ENCODE measurements around the gene LRRC59. TPM values are rescaled to one million over a fixed set of nuclear protein-coding genes. Genes with fewer than 3 reads are reported as not detected.
A peak's percentile ranks its signal among the peaks of the same experiment; 100 is the strongest.
"Not testable (repeated sequence)": the region's sequence is repeated elsewhere in the genome, so short reads cannot be mapped to it uniquely, and the experiment has no call there.

The LRRC59 gene
- total RNA-seq, 2 donors from 2014 or later, result 37.1 to 101 TPM

- Mint-ChIP-seq H3K27ac (no peak overlapping the region), H3K27me3 (no peaks in the 10 kb centered on the region), H3K36me3 (ENCODE audit: low read depth) (no peaks in the 10 kb centered on the region), H3K4me1 (no peaks in the 10 kb centered on the region), H3K4me3 (no peak overlapping the region), H3K9me3 (no peaks in the 10 kb centered on the region)
- ATAC-seq (replicated peaks), result no peak
Measured at GRCh38 chr17:50412188-50412732, 14.9 kb upstream of the LRRC59 start.

- H3K4me1 Mint-ChIP-seq, result no peaks in the 10 kb centered on the region
Measured at GRCh38 chr17:50407921-50408320, 10.6 kb upstream of the LRRC59 start.

GRCh38 chr17:50406578-50406977, 9.3 kb upstream of the LRRC59 start:
- Mint-ChIP-seq H3K36me3 (ENCODE audit: low read depth) (no peaks in the 10 kb centered on the region), H3K4me1 (no peaks in the 10 kb centered on the region), H3K27ac (no peak overlapping the region), H3K27me3 (peaks cover 8% of the 10 kb centered on the region), H3K4me3 (no peak overlapping the region), H3K9me3 (no peaks in the 10 kb centered on the region)
- ATAC-seq (replicated peaks), result no peak

More at GRCh38 chr17:50407921-50408320, 10.6 kb upstream of the LRRC59 start:
- Mint-ChIP-seq H3K9me3 (no peaks in the 10 kb centered on the region), H3K36me3 (ENCODE audit: low read depth) (no peaks in the 10 kb centered on the region), H3K27ac (no peak overlapping the region), H3K4me3 (no peak overlapping the region), H3K27me3 (peaks cover 8% of the 10 kb centered on the region)
- no peak for ATAC-seq (replicated peaks)

GRCh38 chr17:50405351-50405750, 8.0 kb upstream of the LRRC59 start:
- not testable (repeated sequence) for ATAC-seq (replicated peaks); H3K4me3 Mint-ChIP-seq; H3K36me3 Mint-ChIP-seq (ENCODE audit: low read depth); H3K27ac Mint-ChIP-seq; H3K4me1 Mint-ChIP-seq; H3K9me3 Mint-ChIP-seq; H3K27me3 Mint-ChIP-seq

GRCh38 chr17:50399591-50399990, 2.3 kb upstream of the LRRC59 start:
- not testable (repeated sequence) for H3K4me3 Mint-ChIP-seq; H3K27ac Mint-ChIP-seq; ATAC-seq (replicated peaks); H3K27me3 Mint-ChIP-seq; H3K9me3 Mint-ChIP-seq
- Mint-ChIP-seq H3K36me3 (ENCODE audit: low read depth) (peaks cover 20% of the 10 kb centered on the region), H3K4me1 (peaks cover 13% of the 10 kb centered on the region)

- Mint-ChIP-seq H3K4me1 (peaks cover 16% of the 10 kb centered on the region), H3K36me3 (ENCODE audit: low read depth) (peaks cover 29% of the 10 kb centered on the region), H3K27ac (peak overlapping the region; percentile 81), H3K4me3 (peak overlapping the region; percentile 90)
- H3K27me3 Mint-ChIP-seq; H3K9me3 Mint-ChIP-seq; ATAC-seq (replicated peaks): not testable (repeated sequence)
Measured at GRCh38 chr17:50398672-50399071, 1.3 kb upstream of the LRRC59 start.

GRCh38 chr17:50397919-50398285, 579 bp upstream of the LRRC59 start:
- no peak for ATAC-seq (replicated peaks)
- Mint-ChIP-seq H3K36me3 (ENCODE audit: low read depth) (peaks cover 37% of the 10 kb centered on the region), H3K27me3 (no peaks in the 10 kb centered on the region)

GRCh38 chr17:50396261-50397110, 837 bp downstream of the LRRC59 start:
- Mint-ChIP-seq H3K9me3 (no peaks in the 10 kb centered on the region), H3K27ac (peak overlapping the region; percentile 91), H3K4me1 (peaks cover 22% of the 10 kb centered on the region), H3K27me3 (no peaks in the 10 kb centered on the region), H3K36me3 (ENCODE audit: low read depth) (peaks cover 51% of the 10 kb centered on the region), H3K4me3 (peak overlapping the region; percentile 90)
- ATAC-seq (replicated peaks), result peak; percentile 49

More at GRCh38 chr17:50397919-50398285, 579 bp upstream of the LRRC59 start:
- H3K9me3 Mint-ChIP-seq, result no peaks in the 10 kb centered on the region
- H3K4me1 Mint-ChIP-seq, result peaks cover 22% of the 10 kb centered on the region
- H3K4me3 Mint-ChIP-seq, result peak overlapping the region; percentile 90
- H3K27ac Mint-ChIP-seq, result peak overlapping the region; percentile 81

- Mint-ChIP-seq H3K4me1 (peaks cover 22% of the 10 kb centered on the region), H3K9me3 (no peaks in the 10 kb centered on the region), H3K4me3 (peak overlapping the region; percentile 90), H3K27ac (peak overlapping the region; percentile 91), H3K36me3 (ENCODE audit: low read depth) (peaks cover 69% of the 10 kb centered on the region), H3K27me3 (no peaks in the 10 kb centered on the region)
- ATAC-seq (replicated peaks), result no peak
Measured at GRCh38 chr17:50394711-50395110, 2.6 kb downstream of the LRRC59 start.

GRCh38 chr17:50393700-50394099, 3.6 kb downstream of the LRRC59 start:
- H3K9me3 Mint-ChIP-seq, result no peaks in the 10 kb centered on the region
- H3K4me1 Mint-ChIP-seq, result peaks cover 22% of the 10 kb centered on the region
- peak overlapping the region; percentile 25 for H3K27ac Mint-ChIP-seq
- no peak for ATAC-seq (replicated peaks)
- H3K36me3 Mint-ChIP-seq (ENCODE audit: low read depth), result peaks cover 79% of the 10 kb centered on the region
- H3K27me3 Mint-ChIP-seq, result no peaks in the 10 kb centered on the region
- no peak overlapping the region for H3K4me3 Mint-ChIP-seq

- Mint-ChIP-seq H3K27me3 (no peaks in the 10 kb centered on the region), H3K36me3 (ENCODE audit: low read depth) (peaks cover 89% of the 10 kb centered on the region), H3K4me1 (peaks cover 22% of the 10 kb centered on the region), H3K9me3 (no peaks in the 10 kb centered on the region), H3K4me3 (no peak overlapping the region), H3K27ac (no peak overlapping the region)
- no peak for ATAC-seq (replicated peaks)
Measured at GRCh38 chr17:50392621-50393020, 4.7 kb downstream of the LRRC59 start.

- no peak for ATAC-seq (replicated peaks)
- H3K27me3 Mint-ChIP-seq, result no peaks in the 10 kb centered on the region
- H3K4me3 Mint-ChIP-seq, result no peak overlapping the region
- H3K27ac Mint-ChIP-seq, result no peak overlapping the region
- H3K36me3 Mint-ChIP-seq (ENCODE audit: low read depth), result peaks cover 100% of the 10 kb centered on the region
- peaks cover 9% of the 10 kb centered on the region for H3K4me1 Mint-ChIP-seq
- H3K9me3 Mint-ChIP-seq, result no peaks in the 10 kb centered on the region
Measured at GRCh38 chr17:50389534-50389933, 7.8 kb downstream of the LRRC59 start.

GRCh38 chr17:50388728-50389127, 8.6 kb downstream of the LRRC59 start:
- Mint-ChIP-seq H3K27ac (no peak overlapping the region), H3K9me3 (no peaks in the 10 kb centered on the region), H3K4me3 (no peak overlapping the region), H3K36me3 (ENCODE audit: low read depth) (peaks cover 100% of the 10 kb centered on the region), H3K27me3 (no peaks in the 10 kb centered on the region), H3K4me1 (peaks cover 6% of the 10 kb centered on the region)
- no peak for ATAC-seq (replicated peaks)

GRCh38 chr17:50386510-50386909, 10.8 kb downstream of the LRRC59 start:
- peaks cover 100% of the 10 kb centered on the region for H3K36me3 Mint-ChIP-seq (ENCODE audit: low read depth)
- no peak for ATAC-seq (replicated peaks)

GRCh38 chr17:50382931-50383330, 14.4 kb downstream of the LRRC59 start:
- H3K4me1 Mint-ChIP-seq, result no peaks in the 10 kb centered on the region
- H3K36me3 Mint-ChIP-seq (ENCODE audit: low read depth), result peaks cover 100% of the 10 kb centered on the region
- no peaks in the 10 kb centered on the region for H3K9me3 Mint-ChIP-seq
- H3K4me3 Mint-ChIP-seq, result no peak overlapping the region
- H3K27me3 Mint-ChIP-seq, result no peaks in the 10 kb centered on the region
- H3K27ac Mint-ChIP-seq, result no peak overlapping the region
- ATAC-seq (replicated peaks), result no peak

More at GRCh38 chr17:50386510-50386909, 10.8 kb downstream of the LRRC59 start:
- H3K27ac Mint-ChIP-seq, result no peak overlapping the region
- no peaks in the 10 kb centered on the region for H3K4me1 Mint-ChIP-seq
- no peak overlapping the region for H3K4me3 Mint-ChIP-seq
- no peaks in the 10 kb centered on the region for H3K9me3 Mint-ChIP-seq
- H3K27me3 Mint-ChIP-seq, result no peaks in the 10 kb centered on the region

All from activated T-helper 17 cell treated with anti-CD3 and anti-CD28 coated beads, Interleukin-2, amount 50 U/mL, for 72 hours (primary cell).